Left lobe of liver (tissue), 2 donors: ENCODE measurements around the gene TCN2. TPM values are rescaled to one million over a fixed set of nuclear protein-coding genes. Genes with fewer than 3 reads are reported as not detected.
"Not testable (repeated sequence)": the region's sequence is repeated elsewhere in the genome, so short reads cannot be mapped to it uniquely, and the experiment has no call there.

Experiments used
- ATAC-seq: fragments of 200-7000 bp; cut with Tn5 transposase; one replicate; pipeline ENCODE4 v1.9.1; 2020; ENCODE audit warnings: mild to moderate bottlenecking, moderate library complexity
- DNase-seq: peaks from one replicate; pipeline ENCODE4 v3.0.0-alpha.2; 2020; ENCODE audit warnings: low spot score
- total RNA-seq: library from RNA; stranded (reverse); gene quantifications from one replicate; pipeline ENCODE4 v1.2.1, GENCODE V29; 2021
- donor health status: DM: no; HTN: no; CAD: no; lungs with moderate emphysema.
- donor health status: DM: no; HTN: yes; CAD: no.

Gene TCN2
- total RNA-seq, 1 donor from 2014 or later = 12.3 TPM

DNA sequence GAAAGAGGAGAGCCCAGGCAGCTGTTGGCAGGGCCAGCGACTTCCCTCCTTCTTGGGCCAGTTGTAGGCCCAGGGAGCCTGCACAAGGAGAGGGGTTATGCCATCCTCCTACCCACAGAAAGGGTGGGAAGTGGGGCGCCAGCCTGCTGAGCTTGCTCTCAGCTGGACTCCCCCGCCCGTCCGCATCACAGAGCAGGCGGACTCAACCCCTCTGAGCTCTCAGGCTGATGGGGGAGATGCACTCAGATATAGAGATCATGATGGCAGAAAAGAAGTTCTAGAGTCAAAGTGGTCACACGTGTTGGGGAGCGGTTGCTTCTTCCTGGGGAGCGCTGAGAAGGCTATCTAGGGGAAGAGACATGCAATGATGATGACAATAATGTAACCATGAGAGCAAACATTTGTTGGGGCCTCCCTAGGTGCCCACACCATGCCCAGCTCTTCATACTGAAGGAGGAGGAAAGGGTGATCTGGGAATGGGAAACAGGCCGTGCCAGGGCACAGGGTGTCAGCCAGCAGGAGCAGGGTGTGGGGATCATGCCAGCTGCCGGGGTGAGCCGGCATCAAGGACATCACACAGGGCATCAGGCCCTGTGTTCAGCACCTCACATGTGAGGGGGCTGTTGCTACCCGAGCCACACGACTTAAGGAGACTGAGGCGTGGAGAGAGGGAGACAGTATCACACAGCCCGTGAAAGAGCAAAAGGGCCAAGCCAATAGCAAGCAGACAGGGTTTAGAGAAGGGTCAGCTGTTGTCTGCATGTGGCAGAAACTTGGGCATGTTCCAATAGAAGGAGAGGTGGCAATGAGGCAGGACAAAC lies 36.3 kb downstream of the TCN2 start:
- DNase-seq = no peak
- ATAC-seq = no peak

DNA sequence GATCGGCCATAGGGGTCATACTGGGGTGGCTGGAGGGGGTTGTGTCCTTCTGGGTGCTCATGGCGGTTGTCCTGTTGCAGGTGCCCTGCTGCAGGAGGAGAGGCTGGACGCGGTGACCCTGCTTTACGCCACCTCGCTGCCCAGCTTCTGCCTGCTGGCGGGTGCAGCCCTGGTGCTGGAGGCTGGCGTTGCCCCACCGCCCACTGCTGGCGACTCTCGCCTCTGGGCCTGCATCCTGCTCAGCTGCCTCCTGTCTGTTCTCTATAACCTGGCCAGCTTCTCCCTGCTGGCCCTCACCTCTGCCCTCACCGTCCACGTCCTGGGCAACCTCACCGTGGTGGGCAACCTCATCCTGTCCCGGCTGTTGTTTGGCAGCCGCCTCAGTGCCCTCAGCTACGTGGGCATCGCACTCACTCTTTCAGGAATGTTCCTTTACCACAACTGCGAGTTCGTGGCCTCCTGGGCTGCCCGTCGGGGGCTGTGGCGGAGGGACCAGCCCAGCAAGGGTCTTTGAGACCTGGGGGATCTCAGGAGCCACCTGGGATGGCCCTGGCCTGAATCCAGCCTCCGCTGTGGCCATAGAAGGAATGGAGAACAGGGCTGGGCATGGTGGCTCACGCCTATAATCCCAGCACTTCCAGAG lies 39.7 kb downstream of the TCN2 start:
- DNase-seq (no peak), ATAC-seq (no peak)

DNA sequence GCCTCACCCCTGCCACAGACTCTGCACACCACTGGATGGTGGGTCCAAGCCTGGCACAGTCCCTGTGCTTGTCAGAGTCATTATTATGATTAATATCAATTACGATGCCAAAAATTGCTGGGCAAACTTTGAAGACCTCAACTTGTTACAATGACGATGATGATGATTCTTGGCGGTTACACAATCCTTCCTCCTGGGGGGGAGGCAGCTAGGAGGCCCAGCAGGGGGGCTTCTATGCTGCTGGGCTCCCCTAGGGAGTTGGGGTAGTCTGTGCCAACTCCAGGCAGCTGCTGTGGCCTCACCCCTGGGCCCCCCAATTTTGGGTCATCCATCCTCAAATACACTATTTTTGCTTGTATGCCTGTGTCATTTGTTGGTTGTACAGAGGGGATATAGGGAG lies 40.6 kb downstream of the TCN2 start:
- ATAC-seq = no peak
- DNase-seq = no peak

DNA sequence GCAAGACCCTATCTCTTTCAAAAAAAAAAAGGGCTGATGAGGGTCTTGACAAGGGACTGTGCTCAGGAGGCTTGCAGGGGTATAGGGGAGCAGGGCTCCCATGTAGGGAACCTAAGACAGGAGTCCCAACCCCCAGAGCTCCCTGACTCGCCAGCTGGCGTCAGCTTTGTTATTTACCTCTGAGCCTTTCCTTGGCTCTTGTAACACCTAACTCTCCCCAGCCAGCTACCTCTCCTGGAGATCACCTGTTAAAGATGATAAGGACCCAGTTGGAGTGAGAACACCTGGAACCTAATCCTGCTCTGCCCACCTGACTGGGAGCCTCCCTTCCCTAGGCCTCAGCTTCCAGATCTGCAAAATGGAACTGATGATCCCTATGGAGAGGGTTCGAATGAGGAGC lies 41.9 kb downstream of the TCN2 start:
- no peak for ATAC-seq
- DNase-seq = no peak

DNA sequence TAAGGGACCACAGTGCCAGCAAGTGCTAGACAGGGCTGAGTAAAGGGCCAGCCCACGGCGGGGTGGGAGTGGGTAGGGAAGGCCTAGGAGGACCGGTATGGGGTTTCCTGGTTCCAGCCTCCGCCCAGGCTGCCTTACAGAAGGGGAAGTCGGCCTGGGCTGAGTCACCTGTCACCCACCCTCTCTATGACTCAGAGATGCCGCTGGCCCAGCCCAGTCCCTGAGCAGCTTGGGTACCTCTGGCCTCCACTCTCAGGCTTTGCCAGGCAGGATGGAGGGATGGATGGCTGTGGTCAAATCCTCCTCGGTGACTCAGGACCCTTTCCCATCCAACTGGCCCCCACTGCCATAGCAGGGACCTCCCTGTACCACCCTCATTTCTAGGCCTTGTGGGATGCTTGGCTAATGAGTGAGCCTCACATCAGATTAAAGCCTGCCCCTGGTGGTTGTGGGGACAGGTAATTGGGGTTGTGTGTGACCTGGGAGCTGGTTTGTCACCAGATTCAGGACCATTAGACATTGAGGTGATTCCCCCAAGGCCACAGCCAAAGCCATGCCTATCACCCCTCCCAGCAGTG lies 42.5 kb downstream of the TCN2 start:
- ATAC-seq (no peak), DNase-seq (no peak)

DNA sequence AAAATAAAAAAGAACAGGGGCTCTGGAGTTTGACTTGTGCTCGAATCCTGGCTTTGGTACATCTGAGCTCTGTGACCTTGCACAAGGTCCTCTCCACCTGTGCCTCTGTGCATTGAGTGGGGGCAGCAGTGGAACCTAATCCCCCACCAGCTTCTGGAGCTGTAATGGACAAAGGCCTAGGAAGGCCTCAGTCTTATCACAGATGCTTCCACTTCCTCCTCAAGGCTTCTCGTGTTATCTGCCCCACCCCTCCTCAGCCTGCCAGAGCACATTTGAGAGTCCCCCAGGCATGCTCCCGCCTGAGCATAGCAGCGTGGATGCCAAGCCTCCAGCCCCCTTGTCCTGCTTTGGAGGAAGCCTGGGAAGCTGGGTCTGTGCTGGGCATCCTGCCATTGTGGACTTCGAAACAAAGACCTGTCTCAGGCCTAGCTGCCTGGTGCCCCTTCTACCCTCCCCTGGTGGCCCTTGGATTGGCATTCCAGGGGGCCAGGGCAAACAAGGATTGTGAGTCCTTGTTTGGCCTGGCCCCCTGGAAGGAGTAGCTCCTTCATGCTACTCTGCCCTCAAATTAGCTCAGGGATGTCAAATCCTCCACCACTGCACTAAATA lies 43.6 kb downstream of the TCN2 start:
- DNase-seq = no peak

DNA sequence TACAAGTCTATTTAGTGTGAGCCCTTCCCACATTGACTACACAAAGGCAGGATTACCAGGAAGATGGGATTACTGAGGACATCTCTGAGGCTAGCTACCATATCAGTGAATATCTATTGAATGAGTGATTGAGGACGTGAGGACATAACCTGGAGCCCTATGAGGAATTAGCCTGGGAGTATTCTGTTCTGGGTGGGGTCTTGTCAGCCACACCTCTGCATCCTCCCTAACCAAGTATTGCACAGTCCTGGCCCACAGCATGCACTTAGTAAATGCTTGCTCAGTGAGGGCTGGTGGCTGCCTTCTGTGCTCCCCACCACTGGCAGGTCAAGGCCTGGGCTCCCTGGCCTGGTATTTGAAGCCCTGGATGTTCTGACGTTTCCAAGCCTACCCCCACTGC lies 45.9 kb downstream of the TCN2 start:
- no peak for DNase-seq
- no peak for ATAC-seq

More for the DNA sequence above, 43.6 kb downstream of the TCN2 start:
- ATAC-seq = no peak

DNA sequence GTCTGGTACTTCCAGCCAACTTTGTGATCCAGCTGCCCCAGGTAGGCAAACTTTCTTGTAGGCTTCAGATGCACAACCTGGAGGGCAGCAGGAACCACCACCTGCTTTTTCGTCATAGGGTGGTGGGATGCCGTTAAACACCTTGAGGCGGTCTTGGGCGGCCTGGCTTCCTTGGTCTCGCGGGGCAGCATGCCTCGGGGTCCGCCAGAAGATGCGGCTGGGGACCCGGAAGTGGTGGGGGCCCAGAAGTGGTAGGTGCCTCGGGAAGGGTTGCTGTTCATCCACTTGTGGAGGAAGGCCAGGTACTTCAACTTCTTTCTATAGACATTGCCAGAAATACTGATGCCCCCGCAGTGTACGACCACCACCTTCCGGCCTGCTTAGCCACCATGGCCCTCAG lies 47.4 kb downstream of the TCN2 start:
- no peak for DNase-seq

DNA sequence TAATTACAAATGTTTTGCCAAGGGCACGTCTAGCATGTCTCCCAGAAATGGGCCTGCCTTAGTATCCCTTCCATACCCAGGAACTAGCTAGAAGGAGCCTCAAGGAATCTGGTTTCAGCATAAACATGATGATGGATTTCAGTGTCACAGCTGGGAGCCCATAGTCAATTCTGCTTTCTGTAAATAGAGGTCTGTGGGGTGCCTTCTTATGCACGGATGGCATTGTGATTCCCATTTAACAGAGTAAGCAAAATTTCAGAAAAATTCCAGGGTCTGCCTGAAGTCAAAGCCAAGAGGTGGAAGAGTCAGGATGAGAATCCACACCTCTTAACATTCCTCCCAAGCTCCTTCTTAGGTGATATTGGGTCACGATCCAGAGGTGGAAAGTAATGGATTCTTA lies 48.6 kb downstream of the TCN2 start:
- ATAC-seq = no peak
- DNase-seq = no peak

More for the DNA sequence above, 47.4 kb downstream of the TCN2 start:
- no peak for ATAC-seq

DNA sequence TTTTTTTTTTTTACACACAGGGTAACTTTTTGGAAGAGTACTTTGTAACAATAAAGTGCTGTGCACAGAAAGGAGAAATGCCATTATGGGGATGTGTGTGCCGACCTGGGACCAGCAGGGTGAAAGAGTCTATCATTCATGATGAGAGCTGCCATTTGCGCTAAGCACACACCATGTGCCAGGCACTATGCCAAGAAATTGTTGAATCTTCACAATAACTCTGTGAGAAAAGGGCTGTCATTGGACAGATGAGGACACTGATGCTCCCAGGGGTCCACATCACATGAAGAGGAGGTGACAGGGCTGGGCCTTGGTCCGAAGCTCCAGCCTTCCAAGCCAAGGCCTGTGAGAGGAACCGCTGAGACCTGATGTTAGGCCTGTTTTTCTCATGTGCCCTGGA lies 55.1 kb downstream of the TCN2 start:
- DNase-seq = no peak
- ATAC-seq = no peak

DNA sequence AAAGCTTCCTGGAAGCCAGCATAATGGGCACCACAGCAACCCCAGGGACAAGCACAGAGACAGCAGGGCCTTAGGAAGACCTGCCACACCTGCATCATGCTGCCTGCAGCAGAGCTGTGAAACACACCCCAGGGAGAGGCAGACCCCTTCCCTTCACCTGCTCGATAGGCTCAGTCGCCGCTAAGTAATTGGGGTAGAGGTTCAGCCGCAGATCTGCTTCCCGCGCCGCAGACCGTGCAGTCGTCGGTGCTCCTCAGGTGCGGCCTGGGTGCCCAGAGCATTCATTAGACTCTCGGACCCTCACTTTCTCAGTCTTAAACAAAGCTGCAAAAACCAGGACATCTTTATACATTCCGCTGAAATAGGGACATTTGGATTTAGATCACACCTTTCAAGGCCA lies 57.8 kb downstream of the TCN2 start:
- ATAC-seq (no peak), DNase-seq (no peak)

DNA sequence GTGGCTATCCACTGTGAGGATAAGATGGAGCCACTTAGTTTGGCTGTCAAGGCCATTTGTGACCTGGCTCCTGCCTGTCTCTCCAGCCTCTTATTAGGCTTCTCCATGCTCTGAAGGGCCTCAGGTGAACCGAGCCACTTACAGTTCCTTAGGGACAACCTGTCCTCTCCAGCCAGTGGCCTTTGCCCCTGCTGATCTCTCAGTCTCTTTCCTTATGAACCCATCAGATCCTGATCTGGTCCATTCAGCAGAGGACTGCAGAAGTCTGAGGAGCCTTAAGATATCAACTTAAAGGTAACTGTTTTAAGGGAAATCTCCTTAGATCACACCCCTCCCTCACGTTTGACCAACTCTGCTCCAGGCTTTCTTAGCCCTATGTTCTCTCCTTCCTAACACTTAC lies 58.3 kb downstream of the TCN2 start:
- DNase-seq = no peak
- ATAC-seq = no peak

DNA sequence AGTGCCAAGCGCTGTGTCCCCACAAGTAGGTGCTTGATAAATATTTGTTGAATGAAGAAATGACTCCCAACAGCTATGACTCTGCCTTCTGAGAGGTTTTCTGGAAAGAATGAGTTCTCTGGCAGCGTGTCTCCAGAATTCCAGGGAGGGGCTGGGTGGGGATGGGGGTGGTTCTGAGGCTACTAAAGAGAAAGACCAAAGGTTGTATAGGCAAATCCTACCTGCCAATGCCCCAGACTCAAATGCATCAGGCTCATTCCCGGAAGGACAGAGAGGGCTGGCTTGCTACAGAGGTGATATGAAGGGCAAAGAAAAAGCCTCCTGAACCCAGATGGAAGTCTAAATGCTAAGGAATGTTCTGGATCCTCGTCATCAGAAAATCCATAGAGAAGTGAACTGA lies 58.8 kb downstream of the TCN2 start:
- DNase-seq (no peak), ATAC-seq (no peak)

DNA sequence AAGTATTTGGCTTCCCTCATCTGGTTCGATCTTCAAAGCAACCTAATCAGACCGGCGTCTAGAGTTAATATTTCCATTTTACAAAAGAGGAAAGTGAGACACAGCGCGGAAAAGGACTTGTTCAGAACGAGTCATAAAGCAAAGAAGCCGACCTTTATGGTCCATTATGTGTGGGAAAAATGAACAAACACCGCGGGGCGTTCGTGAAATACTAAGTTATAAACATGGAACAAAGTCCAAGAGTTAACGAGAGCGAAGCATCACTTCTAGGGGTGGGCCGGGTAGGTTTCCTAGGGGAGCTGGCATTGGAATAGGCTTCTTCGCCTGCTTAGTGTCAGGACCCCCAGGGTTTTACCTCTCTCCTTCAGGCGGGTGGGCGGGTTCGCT lies 60.1 kb downstream of the TCN2 start:
- no peak for ATAC-seq
- no peak for DNase-seq

DNA sequence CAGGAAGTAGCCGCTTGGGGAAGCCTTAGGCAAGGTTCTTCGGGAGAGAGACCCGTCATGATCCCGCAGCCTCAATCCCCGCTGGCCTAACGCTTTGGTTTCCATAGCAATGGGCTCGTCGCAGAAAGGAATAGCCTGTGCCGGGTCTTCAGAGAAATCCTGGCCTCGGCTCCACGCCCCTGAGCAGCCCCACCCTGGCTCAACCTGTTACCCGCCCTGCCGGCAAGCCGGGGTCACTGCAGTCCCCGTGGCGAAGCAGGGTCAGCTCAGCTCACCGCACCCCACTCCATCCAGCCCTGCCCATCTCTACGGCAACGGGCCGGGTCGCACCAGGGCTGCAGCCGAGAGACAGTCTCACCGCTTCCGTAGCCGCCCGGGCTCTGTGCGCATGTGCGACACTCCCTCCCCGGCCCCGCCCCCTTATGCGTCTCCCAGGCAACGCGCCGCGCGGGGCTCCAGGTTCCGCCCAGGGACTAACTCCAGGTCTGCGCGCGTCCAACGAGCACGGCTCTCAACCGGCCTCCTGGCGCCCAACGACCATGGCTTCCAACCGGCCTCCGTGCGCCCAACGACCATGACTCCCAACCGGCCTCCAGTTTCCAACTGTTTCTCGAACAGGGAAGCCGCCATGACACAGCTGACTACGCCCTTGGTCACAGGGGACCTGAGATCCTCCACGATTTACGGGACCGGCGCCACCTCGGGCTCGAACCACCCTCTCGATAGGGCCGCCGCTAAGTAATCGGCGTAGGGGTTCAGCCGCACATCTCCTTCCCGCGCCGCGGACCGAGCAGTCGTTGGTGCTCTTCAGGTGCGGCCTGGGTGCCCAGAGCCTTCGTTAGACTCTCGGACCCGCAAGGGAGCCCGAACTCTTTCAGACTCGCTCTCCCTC lies 60.8 kb downstream of the TCN2 start, which contains the start of gene DUSP18:
Gene DUSP18, minus strand, starts transcription at position 382 of the 892 bp plus-strand sequence. CDS start 3,872 bp downstream, outside the sequence.
- ATAC-seq = peak; percentile 99
- DNase-seq = peak; percentile 97

DNA sequence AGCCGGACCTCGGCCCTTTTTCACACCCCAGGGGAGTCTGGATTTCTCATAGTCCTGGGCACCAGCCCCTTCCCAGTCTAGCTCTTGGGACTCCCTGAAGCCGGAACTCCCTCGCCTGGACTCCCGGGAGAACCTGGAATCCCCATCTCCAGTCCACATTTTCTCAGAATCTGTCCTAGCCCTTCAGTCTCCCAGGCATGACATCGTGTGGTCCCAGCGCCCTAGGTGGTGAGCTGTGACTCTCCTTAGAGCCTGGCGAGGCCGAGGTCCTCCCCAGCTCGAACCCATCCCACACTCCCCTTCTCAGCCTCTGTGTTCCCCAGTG lies 61.4 kb downstream of the TCN2 start:
- DNase-seq (no peak), ATAC-seq (no peak)

DNA sequence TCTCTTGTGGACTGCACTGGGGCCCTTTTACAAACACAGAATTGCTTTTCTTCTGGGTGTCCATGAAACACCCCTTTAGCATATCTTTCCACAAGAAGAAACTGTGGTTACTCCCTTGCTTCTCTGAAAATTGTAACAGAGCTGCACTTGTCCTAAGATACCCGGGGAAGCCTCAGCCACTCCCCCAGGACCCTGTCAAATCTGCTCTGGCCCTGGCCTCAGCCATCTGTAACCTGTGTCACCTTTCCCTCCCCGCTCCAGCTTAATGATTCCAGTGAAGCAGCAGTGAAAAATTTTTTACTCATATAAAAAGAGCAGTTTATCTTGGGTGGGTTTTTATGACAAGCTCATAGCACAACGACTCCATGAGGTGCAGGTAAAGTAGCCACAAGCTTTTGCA lies 64.1 kb downstream of the TCN2 start:
- ATAC-seq = no peak

DNA sequence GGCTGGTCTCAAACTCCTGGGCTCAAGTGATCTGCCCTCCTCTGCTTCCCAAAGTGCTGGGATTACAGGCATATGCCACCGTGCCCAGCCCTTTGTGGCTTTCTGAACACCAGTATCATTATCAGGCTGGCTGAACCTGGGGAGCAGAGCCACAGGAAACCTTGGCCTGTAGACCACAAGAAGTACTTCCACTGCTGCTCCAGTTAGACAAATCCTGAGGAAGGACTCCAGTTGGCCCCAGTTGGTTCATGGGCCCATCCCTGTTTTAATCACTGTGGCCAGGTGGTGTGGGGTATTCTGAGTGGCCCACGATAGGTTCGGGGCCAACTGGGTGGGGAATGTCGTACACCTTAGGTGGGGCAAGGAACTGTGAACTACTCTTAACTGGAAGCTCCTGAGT lies 66.2 kb downstream of the TCN2 start:
- ATAC-seq = no peak

More for the DNA sequence above, 64.1 kb downstream of the TCN2 start:
- DNase-seq = no peak

DNA sequence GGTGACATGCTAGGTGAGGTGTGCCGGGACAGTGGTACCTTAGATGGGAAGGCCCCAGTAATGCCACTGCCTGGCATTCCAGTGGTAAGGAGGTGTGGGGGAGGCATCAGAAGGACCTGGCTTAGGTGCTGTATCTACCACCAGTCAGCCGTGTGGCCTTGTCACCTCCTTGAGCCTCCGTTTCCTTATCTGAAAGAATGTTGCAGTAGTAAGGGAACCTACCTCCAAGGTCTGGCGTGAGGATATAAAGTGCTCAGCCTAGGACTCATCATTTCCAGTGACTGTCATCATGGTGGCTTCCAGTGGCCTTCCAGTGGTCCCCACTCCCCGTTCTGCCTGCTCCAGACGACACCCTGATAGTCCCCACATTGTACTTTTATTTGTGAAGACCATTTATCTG lies 67.5 kb downstream of the TCN2 start:
- ATAC-seq (no peak), DNase-seq (no peak)

More for the DNA sequence above, 66.2 kb downstream of the TCN2 start:
- DNase-seq = no peak

DNA sequence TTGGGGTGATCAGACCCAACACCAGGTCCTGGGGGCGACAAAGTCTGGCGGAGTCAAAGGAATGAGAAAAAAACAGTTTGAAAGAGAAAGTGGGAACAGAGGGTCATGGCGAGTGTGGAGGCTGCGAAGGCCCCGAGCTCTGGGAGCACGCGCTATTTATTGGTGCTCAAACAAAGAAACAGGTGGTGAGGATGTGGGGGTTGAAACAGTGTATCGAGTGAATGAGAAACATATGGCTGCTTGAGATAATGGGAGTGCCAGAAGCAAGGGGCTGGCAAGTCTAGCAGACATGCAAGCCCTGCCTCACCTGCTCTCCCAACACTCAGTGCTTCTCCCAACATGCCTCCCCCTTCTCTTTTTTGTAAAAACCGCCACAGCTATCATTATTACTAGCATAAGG lies 68.5 kb downstream of the TCN2 start:
- ATAC-seq = no peak
- DNase-seq = no peak

DNA sequence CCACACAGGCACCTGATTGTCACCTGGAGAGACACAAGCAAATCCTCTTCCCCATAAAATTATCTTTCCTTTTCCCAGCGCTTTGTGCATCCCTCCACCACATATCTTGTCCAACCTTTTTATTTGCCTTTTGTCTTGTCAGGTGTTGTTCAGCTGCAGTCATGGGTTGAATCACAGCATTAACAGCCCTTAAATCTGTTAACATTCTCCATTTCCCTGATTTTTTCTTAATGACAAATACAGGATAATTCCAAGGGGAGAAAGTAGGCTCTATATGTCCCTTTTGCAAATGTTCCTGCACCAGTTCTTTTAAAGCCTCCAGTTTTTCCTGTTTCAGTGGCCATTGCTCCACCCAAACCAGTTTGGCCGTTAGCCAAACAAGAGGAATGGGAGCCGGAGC lies 69.6 kb downstream of the TCN2 start:
- not testable (repeated sequence) for DNase-seq, ATAC-seq
